ENCODE measurements around the gene DNAJC11. TPM values are rescaled to one million over a fixed set of nuclear protein-coding genes. Genes with fewer than 3 reads are reported as not detected.

DNAJC11 gene
- total and polyA plus RNA-seq, 2 donors from 2014 or later = 44.6 to 49.8 TPM

GRCh38 chr1:6623269-6623965 is 78.2 kb downstream of the DNAJC11 start:
- no peak overlapping the region for H3K27ac ChIP-seq (ENCODE audit: low read depth in 2 of 2, low read length in 2 of 2)
- peaks cover 0 to 23% (median 4%) of the 10 kb centered on the region in 3 donors for H3K4me1 ChIP-seq (ENCODE audit: control insufficient read depth in 2 of 3, insufficient read depth in 2 of 3, low read depth in 1 of 3, low read length in 3 of 3)
- H3K9me3 ChIP-seq (ENCODE audit: control insufficient read depth in 2 of 3, insufficient read depth in 1 of 3, low read length in 3 of 3) = no peaks in the 10 kb centered on the region
- no peak for FAIRE-seq
- no peaks in the 10 kb centered on the region for H3K27me3 ChIP-seq (ENCODE audit: control insufficient read depth, insufficient read depth, low read length)
- no peak overlapping the region for H3K9ac ChIP-seq (ENCODE audit: low read length in 3 of 3)
- intact Hi-C loops (cut with DNase I) = no loop called here
- no peak for DNase-seq
- no peak for TF ChIP-seq CTCF (IDR thresholded peaks at IDR 0.05; ENCODE audit: borderline replicate concordance, extremely low read depth, insufficient read depth)
- peaks cover 4 to 28% (median 9%) of the 10 kb centered on the region in 3 donors for H3K36me3 ChIP-seq (ENCODE audit: control insufficient read depth in 2 of 3, insufficient read depth in 3 of 3, low read length in 3 of 3)
- H3K4me3 ChIP-seq (ENCODE audit: low read length in 3 of 3) = no peak overlapping the region

- peak overlapping the region in 1 of 2 donors; percentile 35 for H3K27ac ChIP-seq (ENCODE audit: low read depth in 2 of 2, low read length in 2 of 2)
- no peak overlapping the region for H3K9ac ChIP-seq (ENCODE audit: low read length in 3 of 3)
- intact Hi-C loops (cut with DNase I) = no loop called here
- H3K4me1 ChIP-seq (ENCODE audit: control insufficient read depth in 2 of 3, insufficient read depth in 2 of 3, low read depth in 1 of 3, low read length in 3 of 3) = peaks cover 0 to 23% (median 4%) of the 10 kb centered on the region in 3 donors
- FAIRE-seq (no peak), DNase-seq (no peak)
- H3K9me3 ChIP-seq (ENCODE audit: control insufficient read depth in 2 of 3, insufficient read depth in 1 of 3, low read length in 3 of 3) = no peaks in the 10 kb centered on the region
- H3K36me3 ChIP-seq (ENCODE audit: control insufficient read depth in 2 of 3, insufficient read depth in 3 of 3, low read length in 3 of 3) = peaks cover 4 to 29% (median 9%) of the 10 kb centered on the region in 3 donors
- H3K4me3 ChIP-seq (ENCODE audit: low read length in 3 of 3) = no peak overlapping the region
- TF ChIP-seq CTCF (IDR thresholded peaks at IDR 0.05; ENCODE audit: borderline replicate concordance, extremely low read depth, insufficient read depth) = no peak
- no peaks in the 10 kb centered on the region for H3K27me3 ChIP-seq (ENCODE audit: control insufficient read depth, insufficient read depth, low read length)
These were observed 79.0 kb downstream of the DNAJC11 start for GRCh38 chr1:6622396-6623152.

- no peak for DNase-seq
- peak overlapping the region in 1 of 2 donors; percentile 35 for H3K27ac ChIP-seq (ENCODE audit: low read depth in 2 of 2, low read length in 2 of 2)
- no peak overlapping the region for H3K4me3 ChIP-seq (ENCODE audit: low read length in 3 of 3)
- no peaks in the 10 kb centered on the region for H3K9me3 ChIP-seq (ENCODE audit: control insufficient read depth in 2 of 3, insufficient read depth in 1 of 3, low read length in 3 of 3)
- no peak for TF ChIP-seq CTCF (IDR thresholded peaks at IDR 0.05; ENCODE audit: borderline replicate concordance, extremely low read depth, insufficient read depth)
- peaks cover 0 to 21% (median 4%) of the 10 kb centered on the region in 3 donors for H3K4me1 ChIP-seq (ENCODE audit: control insufficient read depth in 2 of 3, insufficient read depth in 2 of 3, low read depth in 1 of 3, low read length in 3 of 3)
- no peak overlapping the region for H3K9ac ChIP-seq (ENCODE audit: low read length in 3 of 3)
- no peak for FAIRE-seq
- H3K36me3 ChIP-seq (ENCODE audit: control insufficient read depth in 2 of 3, insufficient read depth in 3 of 3, low read length in 3 of 3) = peaks cover 4 to 31% (median 9%) of the 10 kb centered on the region in 3 donors
- no peaks in the 10 kb centered on the region for H3K27me3 ChIP-seq (ENCODE audit: control insufficient read depth, insufficient read depth, low read length)
- intact Hi-C loops (cut with DNase I) = no loop called here
These were observed 79.9 kb downstream of the DNAJC11 start for GRCh38 chr1:6621429-6622391.
